Loucy (cell line): ENCODE results near the gene RIMKLA.

Experiments used
- EZH2phosphoT487 ChIP-seq: fragments of 200-600 bp; IDR thresholded peaks from 2 replicates; pipeline ENCODE4 v1.6.1; 2018; ENCODE audit warnings: antibody characterized with exemption, mild to moderate bottlenecking, moderate library complexity, borderline replicate concordance
- TF ChIP-seq, protein P1 (sequence below): fragments of 200-600 bp; sonication (generic); conservative IDR thresholded peaks from 2 replicates; pipeline ENCODE4 v1.5.1; 2014; ENCODE audit warnings: mild to moderate bottlenecking, antibody characterized with exemption, low read length

DNA sequence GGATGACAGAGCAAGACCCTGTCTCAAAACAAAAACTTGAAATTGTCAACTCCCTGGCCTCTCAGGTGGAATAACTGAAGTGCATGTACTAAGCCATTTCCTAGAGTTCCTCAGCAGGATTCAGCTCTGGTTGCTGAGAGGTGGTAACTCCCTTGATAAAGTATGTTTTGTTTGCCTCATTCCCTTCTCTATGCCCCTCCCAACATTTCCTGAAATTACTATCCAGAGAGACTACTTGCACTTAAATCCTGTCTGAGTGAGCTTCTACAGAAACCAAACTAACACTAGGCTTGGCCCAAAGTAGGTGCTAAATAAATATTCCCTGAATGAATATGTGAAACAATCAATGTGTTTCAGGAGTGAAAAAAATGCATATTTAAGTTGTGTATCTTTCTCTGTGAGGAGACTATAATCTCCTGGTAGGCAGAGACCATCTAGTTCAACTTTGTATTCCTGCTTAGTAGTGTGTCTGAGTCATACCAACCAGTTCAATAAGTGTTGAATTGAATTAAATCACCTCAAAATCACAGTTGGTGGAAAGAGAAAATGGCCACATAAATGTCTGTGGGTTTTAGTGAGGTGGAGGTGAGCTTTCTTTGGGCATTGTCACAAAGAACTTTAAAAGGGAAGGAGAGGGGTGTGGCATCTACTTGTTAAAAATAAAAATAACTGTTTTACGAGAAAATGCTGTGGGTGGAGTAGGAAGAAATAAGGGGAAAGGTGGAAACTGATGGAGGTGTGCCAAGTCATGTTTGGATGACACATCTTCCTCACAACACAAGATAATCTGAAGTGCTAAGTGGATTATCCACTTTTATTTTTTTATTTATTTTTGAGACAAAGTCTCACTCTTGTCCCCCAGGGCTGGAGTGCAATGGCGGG lies 12.6 kb downstream of the RIMKLA start:
- TF ChIP-seq, protein P1, sequence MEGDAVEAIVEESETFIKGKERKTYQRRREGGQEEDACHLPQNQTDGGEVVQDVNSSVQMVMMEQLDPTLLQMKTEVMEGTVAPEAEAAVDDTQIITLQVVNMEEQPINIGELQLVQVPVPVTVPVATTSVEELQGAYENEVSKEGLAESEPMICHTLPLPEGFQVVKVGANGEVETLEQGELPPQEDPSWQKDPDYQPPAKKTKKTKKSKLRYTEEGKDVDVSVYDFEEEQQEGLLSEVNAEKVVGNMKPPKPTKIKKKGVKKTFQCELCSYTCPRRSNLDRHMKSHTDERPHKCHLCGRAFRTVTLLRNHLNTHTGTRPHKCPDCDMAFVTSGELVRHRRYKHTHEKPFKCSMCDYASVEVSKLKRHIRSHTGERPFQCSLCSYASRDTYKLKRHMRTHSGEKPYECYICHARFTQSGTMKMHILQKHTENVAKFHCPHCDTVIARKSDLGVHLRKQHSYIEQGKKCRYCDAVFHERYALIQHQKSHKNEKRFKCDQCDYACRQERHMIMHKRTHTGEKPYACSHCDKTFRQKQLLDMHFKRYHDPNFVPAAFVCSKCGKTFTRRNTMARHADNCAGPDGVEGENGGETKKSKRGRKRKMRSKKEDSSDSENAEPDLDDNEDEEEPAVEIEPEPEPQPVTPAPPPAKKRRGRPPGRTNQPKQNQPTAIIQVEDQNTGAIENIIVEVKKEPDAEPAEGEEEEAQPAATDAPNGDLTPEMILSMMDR: no peak
- no peak for TF ChIP-seq EZH2phosphoT487
